Type B pancreatic cell (in vitro differentiated cells): Measurements from ENCODE around the gene A3GALT2. TPM values are rescaled to one million over a fixed set of nuclear protein-coding genes. Genes with fewer than 3 reads are reported as not detected.

Source experiments
- DNase-seq: peaks from one replicate; pipeline ENCODE4 v3.0.0; 2021; ENCODE audit warnings: mixed read lengths; ENCODE audit not compliant: unreplicated experiment; ENCODE audit errors: extremely low spot score
- H3K27ac Mint-ChIP-seq: 2 replicates; pipeline ENCODE4 v1.8.0; 2021; ENCODE audit warnings: mild to moderate bottlenecking, mixed read lengths
- H3K27me3 Mint-ChIP-seq: 2 replicates; pipeline ENCODE4 v1.8.0; 2021; ENCODE audit warnings: mixed read lengths
- H3K36me3 Mint-ChIP-seq: 2 replicates; pipeline ENCODE4 v1.8.0; 2021; ENCODE audit warnings: mixed read lengths
- H3K4me1 Mint-ChIP-seq: one replicate; pipeline ENCODE4 v1.8.0; 2021; ENCODE audit warnings: mixed read lengths; ENCODE audit not compliant: unreplicated experiment
- H3K4me3 Mint-ChIP-seq: 2 replicates; pipeline ENCODE4 v1.8.0; 2021; ENCODE audit warnings: mild to moderate bottlenecking, mixed read lengths
- H3K9me3 Mint-ChIP-seq: 2 replicates; pipeline ENCODE4 v1.8.0; 2021; ENCODE audit warnings: mixed read lengths
- CTCF ChIP-seq: fragments of 200-600 bp; sonication (generic); conservative IDR thresholded peaks from 2 replicates; pipeline ENCODE4 v1.5.0; 2021; ENCODE audit warnings: antibody characterized with exemption, mild to moderate bottlenecking
- total RNA-seq: library from RNA; stranded (reverse); gene quantifications from 2 replicates; pipeline ENCODE4 v1.2.1, GENCODE V29; 2021; ENCODE audit warnings: low replicate concordance

Gene A3GALT2
- total RNA-seq, 1 donor from 2014 or later = 0.29 TPM

GRCh38 chr1:33273406-33273805, 47.5 kb downstream of the A3GALT2 start:
- Mint-ChIP-seq H3K27ac (no peak overlapping the region), H3K36me3 (peaks cover 9% of the 10 kb centered on the region), H3K4me1 (peaks cover 40% of the 10 kb centered on the region), H3K9me3 (no peaks in the 10 kb centered on the region), H3K4me3 (no peak overlapping the region), H3K27me3 (no peaks in the 10 kb centered on the region)
- DNase-seq = no peak
- TF ChIP-seq CTCF = no peak

GRCh38 chr1:33272930-33273329, 48.0 kb downstream of the A3GALT2 start:
- TF ChIP-seq CTCF = no peak
- Mint-ChIP-seq H3K27ac (no peak overlapping the region), H3K27me3 (no peaks in the 10 kb centered on the region), H3K4me1 (peaks cover 44% of the 10 kb centered on the region), H3K4me3 (no peak overlapping the region), H3K36me3 (peaks cover 9% of the 10 kb centered on the region), H3K9me3 (no peaks in the 10 kb centered on the region)
- no peak for DNase-seq

GRCh38 chr1:33272509-33272908, 48.4 kb downstream of the A3GALT2 start:
- H3K27me3 Mint-ChIP-seq = no peaks in the 10 kb centered on the region
- no peak overlapping the region for H3K4me3 Mint-ChIP-seq
- H3K27ac Mint-ChIP-seq = no peak overlapping the region

GRCh38 chr1:33271666-33272505, 49.0 kb downstream of the A3GALT2 start:
- Mint-ChIP-seq H3K27me3 (no peaks in the 10 kb centered on the region), H3K9me3 (no peaks in the 10 kb centered on the region), H3K27ac (peak overlapping the region; percentile 61), H3K4me3 (no peak overlapping the region), H3K36me3 (peaks cover 9% of the 10 kb centered on the region), H3K4me1 (peaks cover 53% of the 10 kb centered on the region)
- TF ChIP-seq CTCF = no peak
- no peak for DNase-seq

More at GRCh38 chr1:33272509-33272908, 48.4 kb downstream of the A3GALT2 start:
- H3K36me3 Mint-ChIP-seq = peaks cover 9% of the 10 kb centered on the region
- no peak for DNase-seq
- peaks cover 49% of the 10 kb centered on the region for H3K4me1 Mint-ChIP-seq
- no peak for TF ChIP-seq CTCF
- H3K9me3 Mint-ChIP-seq = no peaks in the 10 kb centered on the region

- Mint-ChIP-seq H3K4me1 (peaks cover 57% of the 10 kb centered on the region), H3K27ac (no peak overlapping the region), H3K4me3 (no peak overlapping the region), H3K36me3 (peaks cover 9% of the 10 kb centered on the region), H3K27me3 (no peaks in the 10 kb centered on the region), H3K9me3 (no peaks in the 10 kb centered on the region)
- TF ChIP-seq CTCF = no peak
- no peak for DNase-seq
Observed at GRCh38 chr1:33270808-33271465, 50.0 kb downstream of the A3GALT2 start.
